Upper lobe of left lung (tissue), 6 donors: ENCODE measurements around the gene SLAMF7. TPM values are rescaled to one million over a fixed set of nuclear protein-coding genes. Genes with fewer than 3 reads are reported as not detected.
"Not testable (repeated sequence)": the region's sequence is repeated elsewhere in the genome, so short reads cannot be mapped to it uniquely, and the experiment has no call there.

Experiments
- ATAC-seq, 2 donors: fragments of 200-7000 bp; cut with Tn5 transposase; one replicate each; pipeline ENCODE4 v1.9.1; 2022; ENCODE audit warnings: mild to moderate bottlenecking in 2 of 2, moderate library complexity in 2 of 2; ENCODE audit not compliant: low FRiP score in 2 of 2
- DNase-seq, 2 donors: peaks; one replicate each; pipeline ENCODE4 v3.0.0-alpha.2; 2019 to 2020
- H3K27ac ChIP-seq, 4 donors: fragments of 200-600 bp; sonication (generic); one replicate each; pipeline ENCODE4 v1.5.1; 2016 to 2019
- H3K27me3 ChIP-seq, 4 donors: fragments of 200-600 bp; sonication (generic); one replicate each; pipeline ENCODE4 v1.5.1; 2017 to 2019
- H3K36me3 ChIP-seq, 4 donors: fragments of 200-600 bp; sonication (generic); one replicate each; pipeline ENCODE4 v1.5.1; 2016 to 2019
- H3K4me1 ChIP-seq, 4 donors: fragments of 200-600 bp; sonication (generic); one replicate each; pipeline ENCODE4 v1.5.1; 2018 to 2019
- H3K4me3 ChIP-seq, 4 donors: fragments of 200-600 bp; sonication (generic); one replicate each; pipeline ENCODE4 v1.5.1; 2017 to 2019; ENCODE audit warnings: mild to moderate bottlenecking in 2 of 4, moderate library complexity in 1 of 4
- H3K9me3 ChIP-seq, 4 donors: fragments of 200-600 bp; sonication (generic); one replicate each; pipeline ENCODE4 v1.5.1; 2018 to 2019
- CTCF ChIP-seq, 6 experiments: fragments of 450-650 bp in 4 of 6; fragments of 200-600 bp in 2 of 6; sonication (generic) in 2 of 6; IDR thresholded peaks; one replicate each; pipeline ENCODE4 v1.5.1; 2016 to 2019; ENCODE audit warnings: antibody characterized with exemption in 6 of 6
- EP300 ChIP-seq, 4 donors: sonication (generic); formaldehyde crosslinking; IDR thresholded peaks; one replicate each; pipeline ENCODE4 v1.5.1; 2017; ENCODE audit warnings: antibody characterized with exemption in 4 of 4, control low read depth in 2 of 4
- POLR2A ChIP-seq, 4 donors: fragments of 450-650 bp; IDR thresholded peaks; one replicate each; pipeline ENCODE4 v1.5.1; 2016 to 2017; ENCODE audit warnings: antibody characterized with exemption in 4 of 4, mild to moderate bottlenecking in 2 of 4
- POLR2AphosphoS5 ChIP-seq, 2 donors: sonication (generic); formaldehyde crosslinking; IDR thresholded peaks; one replicate each; pipeline ENCODE4 v1.5.1; 2017; ENCODE audit warnings: antibody characterized with exemption in 2 of 2
- WGBS, 2 donors: methylation state at CpG; one replicate each; pipeline ENCODE4 v1.1.5; 2017 to 2018; 5-methylcytosine and 5-hydroxymethylcytosine counted together
- total RNA-seq, 6 donors: library from RNA; depleted of rRNA in 4 of 6; stranded (reverse); fragments of >200 nt in 4 of 6; gene quantifications; one replicate each; pipeline versions ENCODE4 v1.1.0 to v1.2.1, GENCODE V29; 2016 to 2021
- donor health status: DM: no; HTN: no; CAD: no; lungs with moderate emphysema.
- donor health status: DM: no; HTN: yes; CAD: no; lungs with severe emphysema.

SLAMF7 gene
- total RNA-seq, 6 donors from 2014 or later: 0.67 to 17.2 (median 3.5) TPM

- no peaks in the 10 kb centered on the region for H3K27me3 ChIP-seq
- ATAC-seq: no peak
- H3K4me1 ChIP-seq: peaks cover 5 to 22% (median 11%) of the 10 kb centered on the region in 4 donors
- no peaks in the 10 kb centered on the region for H3K9me3 ChIP-seq
- no peak for DNase-seq
- peak overlapping the region in 2 of 4 donors; percentile 17 to 47 for H3K4me3 ChIP-seq
- H3K36me3 ChIP-seq: no peaks in the 10 kb centered on the region
- TF ChIP-seq CTCF (IDR thresholded peaks at IDR 0.05) (no peak), POLR2A (IDR thresholded peaks at IDR 0.05) (no peak), POLR2AphosphoS5 (IDR thresholded peaks at IDR 0.05) (no peak), EP300 (IDR thresholded peaks at IDR 0.05) (no peak)
- H3K27ac ChIP-seq: peak overlapping the region in 2 of 4 donors; percentile 70 to 83
- WGBS, 2 donors: 57 to 77% methylated on average over 1 of the region's 1 CpG
These were observed 29.3 kb upstream of the SLAMF7 start for GRCh38 chr1:160709715-160710114.

- Histone ChIP-seq H3K27me3 (no peaks in the 10 kb centered on the region), H3K27ac (peak overlapping the region; percentile 50 to 83 (median 64)), H3K36me3 (no peaks in the 10 kb centered on the region), H3K4me3 (peak overlapping the region in 3 of 4 donors; percentile 25 to 47 (median 33)), H3K9me3 (no peaks in the 10 kb centered on the region), H3K4me1 (peaks cover under 1 to 16% (median 10%) of the 10 kb centered on the region in 4 donors)
- WGBS, 2 donors: 77 to 78% methylated on average over 4 of the region's 4 CpGs
- no peak for DNase-seq
- ATAC-seq: no peak
- TF ChIP-seq EP300 (IDR thresholded peaks at IDR 0.05): no peak
- no peak for TF ChIP-seq POLR2A (IDR thresholded peaks at IDR 0.05)
- TF ChIP-seq CTCF (IDR thresholded peaks at IDR 0.05): no peak
- no peak for TF ChIP-seq POLR2AphosphoS5 (IDR thresholded peaks at IDR 0.05)
These were observed 28.4 kb upstream of the SLAMF7 start for GRCh38 chr1:160710517-160711252.

- Histone ChIP-seq H3K4me1 (peaks cover 0 to 12% (median 7%) of the 10 kb centered on the region in 4 donors), H3K36me3 (no peaks in the 10 kb centered on the region), H3K4me3 (peak overlapping the region in 3 of 4 donors; percentile 25 to 47 (median 33)), H3K27me3 (no peaks in the 10 kb centered on the region), H3K9me3 (no peaks in the 10 kb centered on the region), H3K27ac (peak overlapping the region; percentile 50 to 83 (median 64))
- no peak for DNase-seq
- 39 to 50% methylated on average over 2 of the region's 2 CpGs for WGBS, 2 donors
- no peak for ATAC-seq
- no peak for TF ChIP-seq POLR2A (IDR thresholded peaks at IDR 0.05)
These were observed 27.8 kb upstream of the SLAMF7 start for GRCh38 chr1:160711276-160711601.

- H3K9me3 ChIP-seq: no peaks in the 10 kb centered on the region
- H3K4me1 ChIP-seq: peaks cover 0 to 12% (median 6%) of the 10 kb centered on the region in 4 donors
- TF ChIP-seq POLR2A (IDR thresholded peaks at IDR 0.05) (no peak), CTCF (IDR thresholded peaks at IDR 0.05) (no peak)
- DNase-seq (no peak), ATAC-seq (peak in 1 of 2 donors; percentile 36)
- 37 to 44% methylated on average over 9 of the region's 9 CpGs for WGBS, 2 donors
- no peaks in the 10 kb centered on the region for H3K36me3 ChIP-seq
- peak within 1 kb of the TSS; percentile 50 to 83 (median 64) for H3K27ac ChIP-seq
- H3K4me3 ChIP-seq: peak within 1 kb of the TSS in 3 of 4 donors; percentile 25 to 47 (median 33)
- no peaks in the 10 kb centered on the region for H3K27me3 ChIP-seq
These were observed 27.3 kb upstream of the SLAMF7 start, which contains the start of gene CD48 for GRCh38 chr1:160711602-160712311. Gene CD48, minus strand, starts transcription at chr1:160711822. Its CDS starts 59 bp downstream, at chr1:160711763.

DNA sequence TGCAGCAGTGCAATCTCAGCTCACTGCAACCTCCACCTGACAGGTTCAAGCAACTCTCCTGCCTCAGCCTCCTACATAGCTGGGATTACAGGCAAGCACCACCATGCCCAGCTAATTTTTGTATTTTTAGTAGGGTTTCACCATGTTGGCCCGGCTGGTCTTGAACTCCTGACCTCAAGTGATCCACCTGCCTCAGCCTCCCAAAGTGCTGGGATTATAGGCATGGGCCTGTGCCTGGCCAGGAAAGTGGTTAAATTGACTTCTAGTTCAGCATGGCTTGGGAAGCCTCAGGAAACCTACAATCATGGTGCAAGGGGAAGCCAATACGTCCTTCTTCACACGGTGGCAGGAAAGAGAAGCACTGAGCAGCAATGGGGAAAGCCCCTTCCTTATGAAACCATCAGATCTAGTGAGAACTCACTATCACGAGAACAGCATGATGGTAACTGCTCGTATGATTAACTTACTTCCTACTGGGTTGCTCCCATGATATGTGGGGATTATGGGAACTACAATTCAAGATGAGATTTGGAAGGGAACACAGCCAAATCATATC lies 26.4 kb upstream of the SLAMF7 start:
- 54 to 57% methylated on average over 5 of the region's 5 CpGs for WGBS, 2 donors
- ATAC-seq: peak; percentile 46 to 70

More for the DNA sequence above, 26.4 kb upstream of the SLAMF7 start:
- TF ChIP-seq EP300 (IDR thresholded peaks at IDR 0.05) (peak in 1 of 4 donors; percentile 34), POLR2AphosphoS5 (IDR thresholded peaks at IDR 0.05) (peak in 1 of 2 donors; percentile 51)
- not testable (repeated sequence) for H3K9me3 ChIP-seq, H3K36me3 ChIP-seq, H3K4me3 ChIP-seq, H3K4me1 ChIP-seq, H3K27me3 ChIP-seq
- peak in 1 of 2 donors; percentile 61 for DNase-seq
- peak overlapping the region in 3 of 4 donors; percentile 58 to 83 (median 70) for H3K27ac ChIP-seq
